ENCODE measurements around the gene SGSM2. TPM values are rescaled to one million over a fixed set of nuclear protein-coding genes. Genes with fewer than 3 reads are reported as not detected.
A peak's percentile ranks its signal among the peaks of the same experiment; 100 is the strongest.

The SGSM2 gene
- total and polyA plus RNA-seq, 2 of the 13 experiments (the other 11 are each of a cell fraction or from before 2014, with no cell fraction given) = 30.4 to 51.3 TPM

DNA sequence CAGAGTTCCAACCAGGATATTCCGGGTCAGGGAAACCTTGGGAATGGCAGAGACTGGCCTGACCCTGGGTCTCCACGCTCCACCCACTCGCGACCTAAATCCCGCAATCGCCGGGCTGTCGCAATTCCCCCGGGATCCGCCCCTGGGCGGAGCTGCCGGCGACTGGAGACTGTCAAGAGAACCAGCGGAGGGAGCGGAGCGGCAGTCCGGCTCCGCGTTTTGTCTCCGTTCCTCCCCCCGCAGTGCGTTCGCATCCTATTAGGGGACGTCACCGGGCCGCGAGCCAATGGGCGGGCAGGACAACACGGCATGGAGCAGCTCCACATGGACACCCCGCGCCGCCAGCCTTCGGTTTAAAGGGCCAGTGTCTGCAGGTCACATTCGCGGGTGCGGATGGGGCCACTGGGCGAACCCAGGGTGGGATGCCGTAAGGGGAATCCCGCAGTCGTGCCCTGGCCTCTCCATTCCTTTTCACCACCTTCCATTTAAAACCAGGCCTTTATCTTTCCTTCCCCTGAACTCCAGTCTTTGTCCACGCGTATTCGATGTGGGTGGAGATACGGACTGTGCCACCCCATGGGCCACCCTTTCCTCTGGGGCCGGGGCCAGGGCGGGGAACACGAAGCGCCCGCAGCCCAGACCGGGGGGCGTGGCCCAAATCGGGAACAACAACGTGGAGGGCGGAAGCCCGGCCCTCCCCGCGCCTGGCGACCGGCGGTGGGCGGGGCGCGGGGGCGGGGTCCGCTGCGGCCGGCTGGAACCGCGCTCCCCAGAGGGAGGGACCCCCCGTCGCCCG is 64.3 kb downstream of the SGSM2 start (continued):
- TF ChIP-seq ZNF607 (CRISPR knock-in tag; IDR thresholded peaks at IDR 0.05; ENCODE audit: borderline replicate concordance) = no peak
- no peak for TF ChIP-seq NFE2L2 (IDR thresholded peaks at IDR 0.05; ENCODE audit: low read length)
- TF ChIP-seq, protein P1, sequence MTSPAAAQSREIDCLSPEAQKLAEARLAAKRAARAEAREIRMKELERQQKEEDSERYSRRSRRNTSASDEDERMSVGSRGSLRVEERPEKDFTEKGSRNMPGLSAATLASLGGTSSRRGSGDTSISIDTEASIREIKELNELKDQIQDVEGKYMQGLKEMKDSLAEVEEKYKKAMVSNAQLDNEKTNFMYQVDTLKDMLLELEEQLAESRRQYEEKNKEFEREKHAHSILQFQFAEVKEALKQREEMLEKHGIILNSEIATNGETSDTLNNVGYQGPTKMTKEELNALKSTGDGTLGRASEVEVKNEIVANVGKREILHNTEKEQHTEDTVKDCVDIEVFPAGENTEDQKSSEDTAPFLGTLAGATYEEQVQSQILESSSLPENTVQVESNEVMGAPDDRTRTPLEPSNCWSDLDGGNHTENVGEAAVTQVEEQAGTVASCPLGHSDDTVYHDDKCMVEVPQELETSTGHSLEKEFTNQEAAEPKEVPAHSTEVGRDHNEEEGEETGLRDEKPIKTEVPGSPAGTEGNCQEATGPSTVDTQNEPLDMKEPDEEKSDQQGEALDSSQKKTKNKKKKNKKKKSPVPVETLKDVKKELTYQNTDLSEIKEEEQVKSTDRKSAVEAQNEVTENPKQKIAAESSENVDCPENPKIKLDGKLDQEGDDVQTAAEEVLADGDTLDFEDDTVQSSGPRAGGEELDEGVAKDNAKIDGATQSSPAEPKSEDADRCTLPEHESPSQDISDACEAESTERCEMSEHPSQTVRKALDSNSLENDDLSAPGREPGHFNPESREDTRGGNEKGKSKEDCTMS (CRISPR knock-in tag; conservative IDR thresholded peaks at IDR 0.05) = no peak
- no peak for TF ChIP-seq ZBTB3 (CRISPR knock-in tag; IDR thresholded peaks at IDR 0.05; ENCODE audit: borderline replicate concordance, low read depth)
- TF ChIP-seq, protein P2, sequence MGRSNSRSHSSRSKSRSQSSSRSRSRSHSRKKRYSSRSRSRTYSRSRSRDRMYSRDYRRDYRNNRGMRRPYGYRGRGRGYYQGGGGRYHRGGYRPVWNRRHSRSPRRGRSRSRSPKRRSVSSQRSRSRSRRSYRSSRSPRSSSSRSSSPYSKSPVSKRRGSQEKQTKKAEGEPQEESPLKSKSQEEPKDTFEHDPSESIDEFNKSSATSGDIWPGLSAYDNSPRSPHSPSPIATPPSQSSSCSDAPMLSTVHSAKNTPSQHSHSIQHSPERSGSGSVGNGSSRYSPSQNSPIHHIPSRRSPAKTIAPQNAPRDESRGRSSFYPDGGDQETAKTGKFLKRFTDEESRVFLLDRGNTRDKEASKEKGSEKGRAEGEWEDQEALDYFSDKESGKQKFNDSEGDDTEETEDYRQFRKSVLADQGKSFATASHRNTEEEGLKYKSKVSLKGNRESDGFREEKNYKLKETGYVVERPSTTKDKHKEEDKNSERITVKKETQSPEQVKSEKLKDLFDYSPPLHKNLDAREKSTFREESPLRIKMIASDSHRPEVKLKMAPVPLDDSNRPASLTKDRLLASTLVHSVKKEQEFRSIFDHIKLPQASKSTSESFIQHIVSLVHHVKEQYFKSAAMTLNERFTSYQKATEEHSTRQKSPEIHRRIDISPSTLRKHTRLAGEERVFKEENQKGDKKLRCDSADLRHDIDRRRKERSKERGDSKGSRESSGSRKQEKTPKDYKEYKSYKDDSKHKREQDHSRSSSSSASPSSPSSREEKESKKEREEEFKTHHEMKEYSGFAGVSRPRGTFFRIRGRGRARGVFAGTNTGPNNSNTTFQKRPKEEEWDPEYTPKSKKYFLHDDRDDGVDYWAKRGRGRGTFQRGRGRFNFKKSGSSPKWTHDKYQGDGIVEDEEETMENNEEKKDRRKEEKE (IDR thresholded peaks at IDR 0.05) = no peak
- no peak for TF ChIP-seq SYNCRIP (IDR thresholded peaks at IDR 0.05; ENCODE audit: insufficient read depth, low read depth, low read length)
- TF ChIP-seq ZNF230 (CRISPR knock-in tag; IDR thresholded peaks at IDR 0.05) = peak; percentile 56; the same call in 1 of the 2 replicates
- TF ChIP-seq, protein P3, sequence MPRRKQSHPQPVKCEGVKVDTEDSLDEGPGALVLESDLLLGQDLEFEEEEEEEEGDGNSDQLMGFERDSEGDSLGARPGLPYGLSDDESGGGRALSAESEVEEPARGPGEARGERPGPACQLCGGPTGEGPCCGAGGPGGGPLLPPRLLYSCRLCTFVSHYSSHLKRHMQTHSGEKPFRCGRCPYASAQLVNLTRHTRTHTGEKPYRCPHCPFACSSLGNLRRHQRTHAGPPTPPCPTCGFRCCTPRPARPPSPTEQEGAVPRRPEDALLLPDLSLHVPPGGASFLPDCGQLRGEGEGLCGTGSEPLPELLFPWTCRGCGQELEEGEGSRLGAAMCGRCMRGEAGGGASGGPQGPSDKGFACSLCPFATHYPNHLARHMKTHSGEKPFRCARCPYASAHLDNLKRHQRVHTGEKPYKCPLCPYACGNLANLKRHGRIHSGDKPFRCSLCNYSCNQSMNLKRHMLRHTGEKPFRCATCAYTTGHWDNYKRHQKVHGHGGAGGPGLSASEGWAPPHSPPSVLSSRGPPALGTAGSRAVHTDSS (CRISPR knock-in tag; conservative IDR thresholded peaks at IDR 0.05) = no peak
- TF ChIP-seq, protein P4, sequence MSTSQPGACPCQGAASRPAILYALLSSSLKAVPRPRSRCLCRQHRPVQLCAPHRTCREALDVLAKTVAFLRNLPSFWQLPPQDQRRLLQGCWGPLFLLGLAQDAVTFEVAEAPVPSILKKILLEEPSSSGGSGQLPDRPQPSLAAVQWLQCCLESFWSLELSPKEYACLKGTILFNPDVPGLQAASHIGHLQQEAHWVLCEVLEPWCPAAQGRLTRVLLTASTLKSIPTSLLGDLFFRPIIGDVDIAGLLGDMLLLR (CRISPR knock-in tag; IDR thresholded peaks at IDR 0.05) = no peak
- TF ChIP-seq U2AF2 (IDR thresholded peaks at IDR 0.05; ENCODE audit: low read depth, low read length) = no peak
- no peak for TF ChIP-seq PRPF4 (IDR thresholded peaks at IDR 0.05; ENCODE audit: low read depth, low read length, poor library complexity, severe bottlenecking)
- peak; percentile 36; the same call in 1 of the 2 replicates for TF ChIP-seq HOXA5 (CRISPR knock-in tag; IDR thresholded peaks at IDR 0.05)
- TF ChIP-seq NRL (CRISPR knock-in tag; IDR thresholded peaks at IDR 0.05; ENCODE audit: borderline replicate concordance) = no peak; the same call in 1 of the 2 replicates
- TF ChIP-seq ZNF850 (CRISPR knock-in tag; conservative IDR thresholded peaks at IDR 0.05) = no peak
- TF ChIP-seq DBP (CRISPR knock-in tag; IDR thresholded peaks at IDR 0.05; ENCODE audit: not compliant biosample characterization) = peak; percentile 55
- TF ChIP-seq ZSCAN5A (CRISPR knock-in tag; IDR thresholded peaks at IDR 0.05; ENCODE audit: borderline replicate concordance) = 0 out of 2 replicates have a peak, but pooled peaks have one; percentile 11

Measured in HepG2 (cell line).